Measurements from ENCODE around the gene TOM1L1.

- no peak for TF ChIP-seq CTCF (IDR thresholded peaks at IDR 0.05; ENCODE audit: control extremely low read depth in 1 of 3, insufficient read depth in 1 of 3, low read depth in 1 of 3, low read length in 3 of 3)
- no peak for TF ChIP-seq RBBP5 (IDR thresholded peaks at IDR 0.05; ENCODE audit: borderline replicate concordance, low read depth, low read length)
- TF ChIP-seq ZNF274 (IDR thresholded peaks at IDR 0.05; ENCODE audit: borderline replicate concordance, extremely low read depth, low read length): no peak
- TF ChIP-seq SUZ12 (IDR thresholded peaks at IDR 0.05; ENCODE audit: low read length): no peak
- TF ChIP-seq E2F6 (IDR thresholded peaks at IDR 0.05): no peak
- no peak for TF ChIP-seq EZH2 (IDR thresholded peaks at IDR 0.05; ENCODE audit: low read depth, low read length, severe bottlenecking)
Observed at GRCh38 chr17:54899201-54899600, 1.5 kb upstream of the TOM1L1 start.
